AG09309 (cell line): Measurements from ENCODE around the gene ATP8B1.
"Not testable (repeated sequence)": the region's sequence is repeated elsewhere in the genome, so short reads cannot be mapped to it uniquely, and the experiment has no call there.

ENCODE experiments used
- DNase-seq: peaks from one replicate; pipeline ENCODE4 v3.0.0-alpha.2; 2010; ENCODE audit warnings: low read depth
- H3K4me3 ChIP-seq: 2 replicates; pipeline ENCODE4 v1.5.1; 2011; ENCODE audit warnings: mild to moderate bottlenecking, low read depth, low read length, moderate library complexity; ENCODE audit not compliant: control insufficient read depth
- CTCF ChIP-seq: IDR thresholded peaks from 2 replicates; pipeline ENCODE4 v1.5.1; 2011; ENCODE audit warnings: mild to moderate bottlenecking, low read depth, low read length, inconsistent platforms; ENCODE audit not compliant: insufficient read depth, control insufficient read depth; ENCODE audit errors: missing control alignments

The ATP8B1 gene

DNA sequence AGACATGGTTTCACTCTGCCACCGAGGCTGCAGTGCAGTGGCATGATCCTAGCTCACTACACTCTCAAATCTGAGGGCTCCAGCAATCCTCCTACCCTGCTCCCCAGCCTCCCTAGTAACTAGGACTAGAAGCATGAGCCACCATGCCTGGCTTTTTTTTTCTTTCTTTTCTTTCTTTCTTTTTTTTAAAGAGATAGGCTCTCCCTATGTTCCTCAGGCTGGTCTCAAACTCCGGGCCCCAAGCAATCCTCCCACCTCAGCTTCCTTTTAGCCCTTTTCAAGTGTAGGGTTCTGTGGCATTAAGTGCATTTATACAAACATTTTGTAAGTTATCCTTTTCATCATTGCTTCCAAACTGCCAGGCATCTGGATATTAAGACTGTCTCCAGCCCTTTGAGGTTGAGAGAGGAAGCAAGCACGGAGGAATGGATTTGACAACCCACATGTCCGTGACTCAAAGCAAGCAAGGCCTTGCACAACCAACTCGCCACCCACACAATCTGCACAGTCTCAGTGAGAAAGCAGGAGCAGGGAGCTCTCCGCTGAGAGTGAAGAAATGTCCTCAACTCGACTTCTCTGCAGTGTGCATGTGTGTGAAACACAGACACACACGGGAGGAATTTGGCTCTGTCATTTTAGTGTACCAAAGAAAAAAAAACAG is 65.6 kb downstream of the ATP8B1 start:
- peak overlapping the region; percentile 12; the same call in 1 of the 2 replicates for H3K4me3 ChIP-seq
- TF ChIP-seq CTCF, result no peak
- DNase-seq, result peak; percentile 97

GRCh38 chr18:57735042-57735441 is 68.1 kb downstream of the ATP8B1 start:
- not testable (repeated sequence) for DNase-seq, H3K4me3 ChIP-seq

GRCh38 chr18:57733861-57734260 is 69.3 kb downstream of the ATP8B1 start:
- DNase-seq, result no peak
- no peak for TF ChIP-seq CTCF
- no peak overlapping the region for H3K4me3 ChIP-seq

DNA sequence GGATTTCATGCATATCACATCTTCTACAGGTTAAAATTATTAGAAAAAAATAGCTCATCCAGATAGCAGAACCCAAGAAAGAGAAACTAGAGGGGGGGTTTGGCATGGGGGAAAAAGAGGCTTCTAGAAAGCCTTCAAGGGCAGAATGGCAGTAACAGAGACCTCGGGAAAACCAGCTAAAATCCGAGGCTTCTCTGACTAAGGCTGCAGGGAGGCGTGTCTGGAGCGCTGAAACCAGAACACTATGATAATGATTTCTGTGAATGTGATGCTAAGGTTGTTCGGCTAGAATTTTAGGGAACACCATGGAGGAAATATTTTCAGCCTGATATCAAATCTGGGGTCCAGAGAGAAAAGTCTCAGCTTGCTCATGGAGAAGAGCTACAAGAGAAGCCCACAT is 73.0 kb downstream of the ATP8B1 start:
- TF ChIP-seq CTCF, result no peak
- no peak for DNase-seq
- no peak overlapping the region for H3K4me3 ChIP-seq

- H3K4me3 ChIP-seq, result no peak overlapping the region
- no peak for TF ChIP-seq CTCF
- DNase-seq, result no peak
Observed at GRCh38 chr18:57728941-57729511, 74.1 kb downstream of the ATP8B1 start.

DNA sequence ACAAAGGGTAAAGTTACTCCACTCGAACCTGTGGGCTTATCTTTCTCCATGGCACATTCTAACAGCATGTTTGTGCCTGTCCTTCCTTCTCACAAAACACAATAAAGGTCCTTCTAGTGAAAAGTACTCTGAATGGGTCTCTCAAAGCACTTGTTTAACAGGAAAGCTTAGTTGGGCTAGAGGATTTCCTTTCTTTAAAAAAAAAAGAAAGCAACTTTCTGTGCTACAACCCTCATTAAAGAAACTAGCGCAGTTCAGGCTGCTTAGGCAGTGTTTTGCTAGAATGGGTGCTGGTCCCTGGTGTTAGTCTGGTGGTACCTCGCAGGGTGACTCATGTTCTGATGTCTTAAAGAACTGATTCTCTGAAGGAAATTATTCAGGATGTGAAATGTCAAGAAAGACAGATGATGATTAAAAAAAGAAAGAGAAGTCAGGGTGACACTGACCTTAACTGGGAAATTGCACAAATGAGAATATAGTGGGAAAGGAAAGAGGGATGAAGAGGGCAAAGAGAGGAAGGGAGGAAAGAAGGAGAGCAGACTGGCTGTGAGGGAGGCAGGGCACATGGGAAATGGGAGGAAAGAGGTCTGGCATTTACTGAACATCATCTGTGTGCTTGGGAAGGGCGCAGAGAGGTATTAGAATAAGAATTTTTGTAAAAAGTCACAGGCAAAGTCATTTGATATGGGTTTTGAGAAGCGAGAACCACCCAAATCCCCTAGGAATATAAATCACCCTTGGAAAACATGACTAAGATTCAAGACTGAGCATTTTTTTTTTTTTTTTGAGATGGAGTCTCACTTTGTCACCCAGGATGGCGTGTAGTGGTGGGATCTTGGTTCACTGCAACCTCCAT is 74.9 kb downstream of the ATP8B1 start:
- no peak overlapping the region for H3K4me3 ChIP-seq
- DNase-seq, result no peak
- TF ChIP-seq CTCF, result no peak

- H3K4me3 ChIP-seq, DNase-seq: not testable (repeated sequence)
Observed at GRCh38 chr18:57719211-57719935, 83.7 kb downstream of the ATP8B1 start.
